ENCODE measurements around the gene VTCN1. TPM values are rescaled to one million over a fixed set of nuclear protein-coding genes. Genes with fewer than 3 reads are reported as not detected.

Gene VTCN1
- total and polyA plus RNA-seq, 9 donors = 0.05 to 17.6 (median 0.83) TPM; not detected in 2

DNA sequence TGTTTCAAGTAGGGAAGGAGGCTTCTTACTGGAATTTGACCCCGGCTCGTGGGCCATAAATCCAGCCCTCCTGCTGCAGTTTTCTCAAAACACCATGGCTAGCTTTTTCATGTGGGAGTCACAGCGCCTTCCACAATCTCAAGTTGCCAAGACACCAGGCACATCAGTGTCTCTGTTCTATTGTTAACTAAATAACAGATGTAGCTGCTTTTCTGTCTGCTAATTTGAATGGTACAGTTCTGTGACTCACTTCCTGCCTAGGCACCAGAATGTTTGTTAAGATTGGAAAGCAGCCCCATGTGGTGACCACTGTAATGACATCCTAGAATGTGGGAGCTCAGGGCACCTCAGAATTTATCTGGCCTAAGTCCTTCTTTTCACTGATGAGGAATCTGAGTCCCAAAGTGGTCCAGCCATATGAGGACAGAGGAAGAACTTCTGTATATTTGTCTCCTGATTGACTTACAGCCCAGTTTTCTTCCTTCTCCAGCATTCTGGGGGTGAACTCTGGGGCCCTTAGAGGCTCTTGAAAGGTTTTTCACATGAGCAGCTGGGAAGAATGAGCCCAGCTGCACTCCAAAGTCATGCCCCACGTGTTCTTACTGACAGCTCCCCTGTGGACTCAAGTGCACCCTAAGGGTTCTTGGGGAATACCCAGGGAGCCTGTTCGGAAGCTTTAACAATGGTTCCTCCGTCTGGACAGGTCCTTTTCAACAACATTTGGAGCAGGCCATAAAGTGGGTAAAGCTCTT lies 116.7 kb downstream of the VTCN1 start:
- Histone ChIP-seq H3K4me1 (ENCODE audit: insufficient read depth) (no peaks in the 10 kb centered on the region), H3K4me3 (no peak overlapping the region), H3K27me3 (no peaks in the 10 kb centered on the region), H3K36me3 (no peaks in the 10 kb centered on the region), H3K27ac (no peak overlapping the region), H3K9me3 (no peaks in the 10 kb centered on the region)
- intact Hi-C loops (cut with DNase I) = no loop called here
- WGBS, 3 donors = 72 to 77% (median 77%) methylated on average over 6 of the region's 6 CpGs
- no peak for DNase-seq
- no peak for TF ChIP-seq EP300 (IDR thresholded peaks at IDR 0.05)
- no peak for TF ChIP-seq POLR2A (IDR thresholded peaks at IDR 0.05)
- TF ChIP-seq, protein P1, sequence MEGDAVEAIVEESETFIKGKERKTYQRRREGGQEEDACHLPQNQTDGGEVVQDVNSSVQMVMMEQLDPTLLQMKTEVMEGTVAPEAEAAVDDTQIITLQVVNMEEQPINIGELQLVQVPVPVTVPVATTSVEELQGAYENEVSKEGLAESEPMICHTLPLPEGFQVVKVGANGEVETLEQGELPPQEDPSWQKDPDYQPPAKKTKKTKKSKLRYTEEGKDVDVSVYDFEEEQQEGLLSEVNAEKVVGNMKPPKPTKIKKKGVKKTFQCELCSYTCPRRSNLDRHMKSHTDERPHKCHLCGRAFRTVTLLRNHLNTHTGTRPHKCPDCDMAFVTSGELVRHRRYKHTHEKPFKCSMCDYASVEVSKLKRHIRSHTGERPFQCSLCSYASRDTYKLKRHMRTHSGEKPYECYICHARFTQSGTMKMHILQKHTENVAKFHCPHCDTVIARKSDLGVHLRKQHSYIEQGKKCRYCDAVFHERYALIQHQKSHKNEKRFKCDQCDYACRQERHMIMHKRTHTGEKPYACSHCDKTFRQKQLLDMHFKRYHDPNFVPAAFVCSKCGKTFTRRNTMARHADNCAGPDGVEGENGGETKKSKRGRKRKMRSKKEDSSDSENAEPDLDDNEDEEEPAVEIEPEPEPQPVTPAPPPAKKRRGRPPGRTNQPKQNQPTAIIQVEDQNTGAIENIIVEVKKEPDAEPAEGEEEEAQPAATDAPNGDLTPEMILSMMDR (IDR thresholded peaks at IDR 0.05) = no peak

MicroRNAs encoded within 50 kb of the gene (microRNA counts, 767-probe panel; counts per million panel counts)
- microRNA hsa-miR-942 = 530 counts per million, percentile 78 among the panel's probes with 10 or more counts

Small RNAs within 50 kb of the gene (microRNA-seq; reads per million reads assigned to microRNA genes)
- gene MIR942 = 6.6 to 12.0 (median 8.7) reads per million in 3 donors

Small RNAs within 50 kb of the gene (small RNA-seq; reads per million reads assigned to genes)
- 0.15 reads per million for gene MIR942
- not detected for gene RF00017

Other genes starting within 250 kb of the VTCN1 start
- 1 to 10 TPM in 5 of 7 donors, under 1 TPM in 2; 0.36 to 1.6 (median 1.4) TPM for gene CD101, start 209.2 kb downstream of the VTCN1 start, total RNA-seq
- gene CD101, start 209.2 kb downstream of the VTCN1 start, polyA plus RNA-seq = 1 to 10 TPM in 1 of 2 donors, under 1 TPM in 1; 0.30 to 1.1 TPM
- 10 to 100 TPM in 6 of 7 donors, 1 to 10 TPM in 1; 8.2 to 14.0 (median 12.5) TPM for gene TTF2, start 150.6 kb downstream of the VTCN1 start, total RNA-seq
- gene TTF2, start 150.6 kb downstream of the VTCN1 start, polyA plus RNA-seq = 1 to 10 TPM; 2.1 to 9.4 TPM
- gene TRIM45, start 89.2 kb downstream of the VTCN1 start, total RNA-seq = 1 to 10 TPM; 2.9 to 7.7 (median 6.6) TPM
- gene TRIM45, start 89.2 kb downstream of the VTCN1 start, polyA plus RNA-seq = 1 to 10 TPM; 4.9 to 5.4 TPM
- 10 to 100 TPM; 25.9 to 59.9 (median 48.1) TPM for gene MAN1A2, start 156.5 kb upstream of the VTCN1 start, total RNA-seq
- gene MAN1A2, start 156.5 kb upstream of the VTCN1 start, polyA plus RNA-seq = 10 to 100 TPM in 1 of 2 donors, 1 to 10 TPM in 1; 9.3 to 20.8 TPM

Data from ovary (tissue), 9 donors.